Smooth muscle cell (in vitro differentiated cells): Measurements from ENCODE around the gene TNNT1. TPM values are rescaled to one million over a fixed set of nuclear protein-coding genes. Genes with fewer than 3 reads are reported as not detected.

ENCODE experiments used
- DNase-seq: peaks from one replicate; lab custom pipeline; 2025; ENCODE audit not compliant: unreplicated experiment; lab: John Stamatoyannopoulos, UW
- H2AFZ ChIP-seq: fragments of 200-600 bp; sonication (generic); 2 replicates; pipeline ENCODE4 v1.6.0; 2016; ENCODE audit warnings: antibody characterized with exemption, low read depth, mild to moderate bottlenecking
- H3F3A ChIP-seq: fragments of 200-600 bp; sonication (generic); 2 replicates; pipeline ENCODE4 v1.6.0; 2017; ENCODE audit warnings: antibody characterized with exemption, low read depth
- H3K27ac ChIP-seq: fragments of 200-600 bp; sonication (generic); 2 replicates; pipeline ENCODE4 v1.5.1; 2016; ENCODE audit warnings: low read depth, mild to moderate bottlenecking
- H3K27me3 ChIP-seq: fragments of 200-600 bp; sonication (generic); 2 replicates; pipeline ENCODE4 v1.6.1; 2016; ENCODE audit warnings: low read depth, mild to moderate bottlenecking
- H3K36me3 ChIP-seq: fragments of 200-600 bp; sonication (generic); 2 replicates; pipeline ENCODE4 v1.5.1; 2016; ENCODE audit warnings: low read depth
- H3K4me1 ChIP-seq: fragments of 200-600 bp; sonication (generic); 2 replicates; pipeline ENCODE4 v1.5.1; 2016; ENCODE audit warnings: low read depth
- H3K4me2 ChIP-seq: fragments of 200-600 bp; sonication (generic); 2 replicates; pipeline ENCODE4 v1.6.0; 2016; ENCODE audit warnings: mild to moderate bottlenecking
- H3K4me3 ChIP-seq: fragments of 200-600 bp; sonication (generic); 2 replicates; pipeline ENCODE4 v1.5.1; 2016; ENCODE audit warnings: mild to moderate bottlenecking
- H3K79me2 ChIP-seq: fragments of 200-600 bp; sonication (generic); 2 replicates; pipeline ENCODE4 v1.6.0; 2016; ENCODE audit warnings: low read depth, mild to moderate bottlenecking
- H3K9ac ChIP-seq: fragments of 200-600 bp; sonication (generic); 2 replicates; pipeline ENCODE4 v1.6.0; 2016; ENCODE audit warnings: low read depth
- H3K9me3 ChIP-seq: fragments of 200-600 bp; sonication (generic); replicated peaks from 2 replicates; pipeline ENCODE4 v1.5.1; 2016; ENCODE audit warnings: low read depth
- H4K20me1 ChIP-seq: fragments of 200-600 bp; sonication (generic); 2 replicates; pipeline ENCODE4 v1.6.0; 2016; ENCODE audit warnings: low read depth
- CTCF ChIP-seq: fragments of 200-600 bp; sonication (generic); IDR thresholded peaks from 2 replicates; pipeline ENCODE4 v1.5.1; 2017; ENCODE audit warnings: borderline replicate concordance, mild to moderate bottlenecking, antibody characterized with exemption; ENCODE audit not compliant: insufficient read depth, poor library complexity, severe bottlenecking
- WGBS: methylation state at CpG from one replicate; pipeline ENCODE4 v1.1.7; 2016; ENCODE audit warnings: low lambda C conversion rate; 5-methylcytosine and 5-hydroxymethylcytosine counted together
- polyA plus RNA-seq: library from polyadenylated mRNA; unstranded; fragments of >200 nt; fragmentation: Nextera tagmentation; extraction: Ambion mirVana; gene quantifications from 2 replicates; pipeline ENCODE4 v1.2.1, GENCODE V29; 2016
- total RNA-seq: library from RNA; depleted of rRNA; stranded (reverse); fragments of >200 nt; gene quantifications from 2 replicates; pipeline ENCODE4 v1.2.3, GENCODE V29; 2014

TNNT1 gene
- total and polyA plus RNA-seq, 2 experiments from 2014 or later, result 24.5 to 27.1 TPM

DNA sequence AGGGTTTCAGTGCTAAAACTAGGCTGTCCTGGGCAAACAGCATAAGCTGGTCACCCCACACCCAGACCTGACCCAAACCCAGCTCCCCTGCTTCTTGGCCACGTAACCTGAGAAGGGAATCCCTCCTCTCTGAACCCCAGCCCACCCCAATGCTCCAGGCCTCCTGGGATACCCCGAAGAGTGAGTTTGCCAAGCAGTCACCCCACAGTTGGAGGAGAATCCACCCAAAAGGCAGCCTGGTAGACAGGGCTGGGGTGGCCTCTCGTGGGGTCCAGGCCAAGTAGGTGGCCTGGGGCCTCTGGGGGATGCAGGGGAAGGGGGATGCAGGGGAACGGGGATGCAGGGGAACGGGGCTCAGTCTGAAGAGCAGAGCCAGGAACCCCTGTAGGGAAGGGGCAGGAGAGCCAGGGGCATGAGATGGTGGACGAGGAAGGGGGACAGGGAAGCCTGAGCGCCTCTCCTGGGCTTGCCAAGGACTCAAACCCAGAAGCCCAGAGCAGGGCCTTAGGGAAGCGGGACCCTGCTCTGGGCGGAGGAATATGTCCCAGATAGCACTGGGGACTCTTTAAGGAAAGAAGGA, 34.4 kb downstream of the TNNT1 start:
- H3K9me3 ChIP-seq, result no peaks in the 10 kb centered on the region
- H3K4me2 ChIP-seq, result no peak overlapping the region
- no peak for TF ChIP-seq CTCF
- H3K27me3 ChIP-seq, result no peaks in the 10 kb centered on the region
- no peaks in the 10 kb centered on the region for H3K36me3 ChIP-seq
- 99% methylated on average over 9 of the region's 9 CpGs for WGBS
- H3K9ac ChIP-seq, result peak overlapping the region; percentile 60
- H4K20me1 ChIP-seq, result peaks cover 71% of the 10 kb centered on the region
- no peaks in the 10 kb centered on the region for H3F3A ChIP-seq
- peaks cover 7% of the 10 kb centered on the region for H3K4me1 ChIP-seq
- no peak for DNase-seq
- no peak overlapping the region for H3K27ac ChIP-seq
- H3K79me2 ChIP-seq, result peaks cover 50% of the 10 kb centered on the region
- no peak overlapping the region for H2AFZ ChIP-seq
- H3K4me3 ChIP-seq, result no peak overlapping the region

- Histone ChIP-seq H3K4me3 (no peak overlapping the region), H4K20me1 (peaks cover 82% of the 10 kb centered on the region), H3K27me3 (no peaks in the 10 kb centered on the region), H3K27ac (peak overlapping the region; percentile 66), H3K9ac (peak overlapping the region; percentile 73), H3K4me2 (no peak overlapping the region), H3F3A (no peaks in the 10 kb centered on the region), H2AFZ (no peak overlapping the region), H3K4me1 (peaks cover 7% of the 10 kb centered on the region), H3K79me2 (peaks cover 53% of the 10 kb centered on the region), H3K9me3 (no peaks in the 10 kb centered on the region), H3K36me3 (no peaks in the 10 kb centered on the region)
- TF ChIP-seq CTCF, result no peak
- 35% methylated on average over 12 of the region's 12 CpGs for WGBS
- peak; percentile 20 for DNase-seq
Observed at GRCh38 chr19:55113570-55114039, 35.4 kb downstream of the TNNT1 start.

DNA sequence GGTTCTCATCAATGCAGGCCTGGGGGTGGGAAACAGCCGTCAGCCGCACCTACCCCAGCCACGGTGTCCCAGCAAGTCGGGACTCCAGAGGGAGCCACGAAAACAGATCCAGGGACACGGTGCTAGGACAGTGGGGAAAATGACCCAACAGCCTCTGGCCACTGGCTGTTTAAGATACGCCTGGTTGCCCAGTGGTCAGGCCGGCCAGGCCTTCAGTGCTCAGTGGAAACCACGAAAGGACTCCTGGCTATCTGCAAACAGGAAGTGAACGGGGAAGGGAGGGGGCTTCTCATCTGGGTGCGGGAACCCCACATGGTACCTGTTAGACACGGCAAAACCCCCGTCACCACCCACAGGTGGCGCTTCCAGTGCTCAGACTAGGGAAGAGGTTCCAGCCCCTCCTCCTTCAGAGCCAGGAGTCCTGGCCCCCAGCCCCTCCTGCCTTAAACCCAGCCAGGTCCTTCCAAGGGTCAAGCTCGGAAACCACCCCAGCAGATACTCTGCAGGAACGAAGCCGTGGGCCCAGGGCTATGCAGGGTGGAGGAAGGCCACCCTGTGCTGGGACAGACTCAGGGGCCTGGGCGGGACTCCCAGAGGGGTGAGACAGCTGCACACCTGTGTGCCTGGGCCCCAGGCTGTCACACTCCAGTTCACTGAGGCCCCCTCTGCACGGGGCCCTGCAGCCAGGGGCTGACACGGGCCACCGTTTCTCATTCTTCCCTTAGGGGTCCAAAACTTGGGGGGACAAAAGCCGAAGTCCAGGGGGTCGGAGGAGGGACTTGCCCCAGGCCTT, 36.0 kb downstream of the TNNT1 start:
- Histone ChIP-seq H3K36me3 (no peaks in the 10 kb centered on the region), H3K4me3 (no peak overlapping the region), H3K4me1 (peaks cover 7% of the 10 kb centered on the region), H2AFZ (no peak overlapping the region), H3K9ac (peak overlapping the region; percentile 73), H3K4me2 (no peak overlapping the region), H3K9me3 (no peaks in the 10 kb centered on the region), H4K20me1 (peaks cover 88% of the 10 kb centered on the region), H3K27me3 (no peaks in the 10 kb centered on the region), H3K79me2 (peaks cover 53% of the 10 kb centered on the region), H3K27ac (peak overlapping the region; percentile 66), H3F3A (no peaks in the 10 kb centered on the region)
- WGBS, result 92% methylated on average over 23 of the region's 23 CpGs
- no peak for TF ChIP-seq CTCF
- no peak for DNase-seq
